ENCODE results near the gene MEIOC. TPM values are rescaled to one million over a fixed set of nuclear protein-coding genes. Genes with fewer than 3 reads are reported as not detected.

MEIOC gene
- total RNA-seq: 0.07 TPM in 1 of 2 replicates, not detected in the other

DNA sequence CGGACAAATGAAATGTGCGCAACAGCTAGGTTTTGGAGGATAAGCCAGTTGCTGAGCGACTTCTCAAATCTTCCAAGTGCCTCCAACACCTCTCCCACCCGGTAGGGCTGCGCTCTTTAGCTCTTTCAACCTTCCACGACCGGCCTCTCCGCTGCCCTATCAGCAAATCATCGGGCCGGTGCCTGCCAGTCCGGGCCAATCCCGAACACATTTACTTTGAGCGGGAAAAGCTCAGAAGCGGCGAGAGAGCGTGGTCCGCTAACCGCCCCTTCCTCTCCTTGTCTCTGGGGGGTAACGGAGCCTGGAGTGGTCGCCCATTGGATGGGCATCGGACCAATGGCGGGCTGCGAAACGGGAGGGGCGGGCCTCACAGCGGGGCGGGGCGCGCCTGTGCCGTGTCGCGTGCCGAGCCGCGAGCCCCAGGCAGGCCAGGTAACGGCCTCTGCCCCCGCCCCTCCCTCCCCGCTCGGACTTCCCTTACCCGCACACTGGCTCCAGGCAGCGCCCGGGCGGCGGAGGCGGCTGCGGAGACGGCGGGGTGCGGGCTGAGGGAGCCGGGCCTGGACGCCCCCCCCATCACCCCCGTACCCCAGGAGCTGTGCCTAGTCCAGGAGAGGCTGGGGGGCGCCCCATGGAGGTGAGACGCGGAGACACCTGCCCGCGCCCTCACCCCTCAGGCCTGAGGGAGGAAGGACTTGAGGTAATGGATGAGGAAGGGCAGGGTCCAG is at the start of gene MEIOC:
Gene MEIOC, plus strand, starts transcription at position 486 of the 728 bp plus-strand sequence. Its CDS starts 146 bp downstream, at position 632.

DNA sequence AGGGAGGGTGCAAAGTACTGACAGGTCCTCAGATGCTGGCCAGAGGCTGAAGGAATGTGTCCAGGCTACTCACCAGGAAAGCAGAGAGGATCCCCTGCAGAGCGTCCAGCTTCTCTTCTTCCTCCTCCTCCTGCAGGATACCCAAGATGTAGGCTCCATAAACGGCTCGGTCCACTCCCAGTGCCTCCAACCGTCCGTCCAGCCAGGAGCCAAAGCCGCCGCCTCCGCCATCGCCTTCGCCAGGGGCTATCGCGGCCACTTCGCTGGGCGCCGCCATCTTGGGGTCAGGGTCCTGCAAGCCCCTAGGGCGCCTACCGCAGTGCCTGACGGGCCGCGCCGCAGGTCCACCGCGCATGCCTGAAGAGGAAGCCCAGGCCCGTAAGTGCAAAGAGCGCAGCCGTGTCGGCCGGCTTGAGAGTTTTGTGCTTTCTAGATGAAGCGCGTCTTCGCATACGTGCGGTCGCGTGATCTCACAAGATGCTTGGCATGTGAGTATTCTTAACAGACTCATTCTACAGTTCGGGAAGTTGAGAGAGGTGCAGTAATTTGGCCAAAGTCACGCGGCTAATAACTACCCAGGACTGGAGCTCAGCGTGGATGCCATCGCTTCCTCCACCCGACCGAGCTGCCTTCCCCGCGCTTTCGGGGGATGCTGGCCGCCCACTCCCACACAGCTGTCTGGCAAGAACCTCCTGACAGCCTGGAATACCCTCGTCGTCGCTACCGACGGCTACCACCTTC is 33.4 kb downstream of the MEIOC start, which contains the start of gene CCDC43:
Gene CCDC43, minus strand, starts transcription at position 300 of the 741 bp plus-strand sequence. Its CDS starts 23 bp downstream, at position 277.

DNA sequence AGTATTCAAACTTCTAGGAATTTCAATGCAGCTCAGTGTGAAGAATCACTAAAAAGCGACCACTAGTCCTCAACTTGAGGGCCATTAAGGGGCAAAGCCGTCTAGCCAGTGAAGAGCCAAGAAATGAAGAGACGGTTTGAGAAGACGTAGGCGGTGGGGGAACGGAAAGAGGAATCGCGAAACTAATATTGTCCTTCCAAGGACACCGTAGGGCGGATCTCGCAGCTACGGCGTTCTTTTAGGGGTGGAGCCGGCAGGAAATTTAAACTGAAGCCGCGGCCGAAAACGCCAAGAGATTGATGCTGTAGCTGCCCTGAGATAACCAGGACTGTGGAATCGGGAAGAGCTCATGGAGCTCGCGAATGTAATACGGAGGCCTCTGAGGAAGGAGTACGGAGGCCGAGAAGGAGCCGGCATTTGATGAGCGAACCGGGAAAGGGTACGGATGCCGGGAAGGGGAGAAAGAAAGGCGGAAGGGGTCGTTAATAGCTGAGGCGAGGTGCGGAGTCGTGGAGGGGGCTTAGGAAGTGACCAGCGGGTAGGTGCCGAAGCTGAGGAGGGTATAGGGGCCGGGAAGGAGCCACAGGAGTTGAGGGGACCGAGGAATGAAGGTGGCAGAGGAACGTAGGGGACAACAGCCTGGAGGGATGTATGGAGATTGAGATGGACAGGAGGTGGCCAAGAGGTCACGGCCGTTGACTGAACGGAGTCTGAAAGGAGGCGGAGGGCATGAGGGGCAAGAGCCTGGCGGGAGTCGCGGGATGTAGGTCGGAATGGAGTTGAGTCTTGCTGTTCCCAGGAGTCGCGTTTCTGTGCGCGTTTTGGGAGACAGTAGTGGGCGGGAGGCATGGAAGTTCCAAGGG is 52.4 kb downstream of the MEIOC start, which contains the start of gene DBF4B:
Gene DBF4B, plus strand, starts transcription at position 265 of the 863 bp plus-strand sequence. Its CDS starts 156 bp downstream, at position 421.

Other genes starting within 250 kb of the MEIOC start
- gene GPATCH8, start 153.1 kb upstream of the MEIOC start, total RNA-seq: 16.8 and 19.3 TPM in 2 replicates
- gene FZD2, start 99.0 kb upstream of the MEIOC start, total RNA-seq: 27.6 and 32.5 TPM in 2 replicates
- 24.0 and 26.8 TPM in 2 replicates for gene CCDC43, start 33.3 kb downstream of the MEIOC start, total RNA-seq
- 2.3 and 2.7 TPM in 2 replicates for gene DBF4B, start 52.2 kb downstream of the MEIOC start, total RNA-seq
- 0.26 and 0.79 TPM in 2 replicates for gene ADAM11, start 102.5 kb downstream of the MEIOC start, total RNA-seq
- gene GJC1, start 173.8 kb downstream of the MEIOC start, total RNA-seq: 27.7 and 40.1 TPM in 2 replicates
- gene HIGD1B, start 191.4 kb downstream of the MEIOC start, total RNA-seq: not detected in 2 replicates
- gene EFTUD2, start 243.0 kb downstream of the MEIOC start, total RNA-seq: 96.8 and 104 TPM in 2 replicates

Data from smooth muscle cell of the pulmonary artery (primary cell).